ENCODE results near the gene TOP1. TPM values are rescaled to one million over a fixed set of nuclear protein-coding genes. Genes with fewer than 3 reads are reported as not detected.
A peak's percentile ranks its signal among the peaks of the same experiment; 100 is the strongest.

The TOP1 gene
- total RNA-seq, 1 experiment from 2014 or later = 81.8 TPM

GRCh38 chr20:41095110-41095969 is 66.7 kb downstream of the TOP1 start:
- ATAC-seq (peak; percentile 58), DNase-seq (ENCODE audit: low spot score) (peak; percentile 56)
- TF ChIP-seq ATF1 (CRISPR knock-in tag; IDR thresholded peaks at IDR 0.05) = no peak
- peak; percentile 70 for TF ChIP-seq CTCF (IDR thresholded peaks at IDR 0.05)
- H3K4me1 Mint-ChIP-seq = no peaks in the 10 kb centered on the region
- H3K27ac Mint-ChIP-seq = no peak overlapping the region
- ChIA-PET POLR2A (interaction anchor here (1.0 to 1.1 kb wide), 2 partner anchors 21 to 105 kb away, joined by 3 to 6 read pairs; no protein-coding TSS in a partner anchor), CTCF (interaction anchor here (0.7 to 3.1 kb wide), 20 partner anchors 9 to 354 kb away, joined by 3 to 106 read pairs (median 4); partner anchors contain the start of gene LPIN3)
- no peaks in the 10 kb centered on the region for H3K9me3 Mint-ChIP-seq
- no peaks in the 10 kb centered on the region for H3K27me3 Mint-ChIP-seq (ENCODE audit: low read depth)
- H3K36me3 Mint-ChIP-seq = peaks cover 61% of the 10 kb centered on the region
- H3K4me3 Mint-ChIP-seq = no peak overlapping the region

- TF ChIP-seq GRHL2 (CRISPR knock-in tag; IDR thresholded peaks at IDR 0.05; ENCODE audit: insufficient replicate concordance, severe bottlenecking) (no peak), ETV6 (CRISPR knock-in tag; IDR thresholded peaks at IDR 0.05) (no peak), ARID4B (CRISPR knock-in tag; IDR thresholded peaks at IDR 0.05; ENCODE audit: borderline replicate concordance) (no peak), TP53 (CRISPR knock-in tag; IDR thresholded peaks at IDR 0.05) (no peak), NR2C2 (CRISPR knock-in tag; IDR thresholded peaks at IDR 0.05) (no peak)
- Mint-ChIP-seq H3K4me1 (no peaks in the 10 kb centered on the region), H3K27ac (no peak overlapping the region), H3K4me3 (no peak overlapping the region), H3K9me3 (no peaks in the 10 kb centered on the region), H3K27me3 (ENCODE audit: low read depth) (no peaks in the 10 kb centered on the region), H3K36me3 (peaks cover 64% of the 10 kb centered on the region)
- POLR2A ChIA-PET = no interaction called here
- DNase-seq (ENCODE audit: low spot score) = no peak
- ATAC-seq = no peak
- CTCF ChIA-PET = interaction anchor here (0.9 to 1.4 kb wide), 2 partner anchors 23 to 108 kb away, joined by 3 to 5 read pairs; no protein-coding TSS in a partner anchor
These were observed 70.2 kb downstream of the TOP1 start for GRCh38 chr20:41098703-41099250.

- Mint-ChIP-seq H3K4me1 (no peaks in the 10 kb centered on the region), H3K27ac (no peak overlapping the region), H3K36me3 (peaks cover 62% of the 10 kb centered on the region), H3K27me3 (ENCODE audit: low read depth) (no peaks in the 10 kb centered on the region), H3K4me3 (no peak overlapping the region), H3K9me3 (no peaks in the 10 kb centered on the region)
- ChIA-PET POLR2A (no interaction called here), CTCF (no interaction called here)
- DNase-seq (ENCODE audit: low spot score) (no peak), ATAC-seq (no peak)
- no peak for TF ChIP-seq ZNF423 (CRISPR knock-in tag; IDR thresholded peaks at IDR 0.05)
- no peak for TF ChIP-seq IRF1 (CRISPR knock-in tag; IDR thresholded peaks at IDR 0.05)
- no peak for TF ChIP-seq STAT6 (CRISPR knock-in tag; conservative IDR thresholded peaks at IDR 0.05; ENCODE audit: low read depth)
- TF ChIP-seq JAZF1 (CRISPR knock-in tag; IDR thresholded peaks at IDR 0.05) = no peak
- TF ChIP-seq ATF2 (CRISPR knock-in tag; IDR thresholded peaks at IDR 0.05; ENCODE audit: borderline replicate concordance, low read depth) = no peak
- TF ChIP-seq HMGA2 (CRISPR knock-in tag; IDR thresholded peaks at IDR 0.05) = no peak
- TF ChIP-seq TCF7 (CRISPR knock-in tag; IDR thresholded peaks at IDR 0.05; ENCODE audit: low read depth) = no peak
- no peak for TF ChIP-seq CTCF (IDR thresholded peaks at IDR 0.05)
These were observed 71.4 kb downstream of the TOP1 start for GRCh38 chr20:41100001-41100480.

Data from WTC11 (cell line).